ENCODE results near the gene TMEM132C. TPM values are rescaled to one million over a fixed set of nuclear protein-coding genes. Genes with fewer than 3 reads are reported as not detected.

TMEM132C gene
- total RNA-seq, 1 experiment from 2014 or later, result not detected

DNA sequence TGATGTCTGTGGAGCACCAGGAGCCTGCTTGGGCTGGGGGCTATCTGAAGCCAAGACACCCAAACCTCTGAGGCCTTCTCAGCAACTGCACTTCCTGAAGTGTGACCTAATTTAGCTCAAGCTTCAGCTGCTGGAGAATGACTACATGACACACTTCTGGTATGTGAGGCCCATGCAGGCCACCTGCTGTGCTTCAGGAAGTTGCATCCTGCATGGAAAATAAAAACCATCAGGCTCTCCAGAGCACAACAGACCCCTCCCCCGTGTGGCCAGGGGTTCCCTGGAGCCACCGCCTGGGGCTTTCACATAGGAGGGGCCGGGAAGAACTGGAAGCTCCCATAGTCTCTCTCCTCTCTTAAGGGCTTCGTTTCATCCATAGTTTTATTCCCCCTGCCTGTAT, 339.1 kb downstream of the TMEM132C start:
- Histone ChIP-seq H3K9me3 (ENCODE audit: low read length) (no peaks in the 10 kb centered on the region), H3K27me3 (ENCODE audit: low read length) (peaks cover 4% of the 10 kb centered on the region; the same call in 1 of the 2 replicates), H4K20me1 (ENCODE audit: low read length) (no peaks in the 10 kb centered on the region), H3K79me2 (ENCODE audit: low read length) (no peaks in the 10 kb centered on the region), H3F3A (ENCODE audit: low read length, unreplicated experiment) (no peaks in the 10 kb centered on the region), H3K27ac (ENCODE audit: low read length) (no peak overlapping the region), H3K4me2 (ENCODE audit: low read length) (no peak overlapping the region), H3K36me3 (ENCODE audit: low read depth, low read length) (no peaks in the 10 kb centered on the region), H3K4me1 (ENCODE audit: insufficient read depth, low read length) (no peaks in the 10 kb centered on the region), H3K4me3 (ENCODE audit: low read length) (no peak overlapping the region), H2AFZ (ENCODE audit: low read length) (no peak overlapping the region), H3K9ac (ENCODE audit: low read length) (no peak overlapping the region), H3K9me2 (replicated peaks; ENCODE audit: low read length) (no peaks in the 10 kb centered on the region)
- ChIA-PET POLR2A (ENCODE audit: unreplicated experiment) (no interaction called here), CTCF (no interaction called here)
- no peak for TF ChIP-seq EZH2 (IDR thresholded peaks at IDR 0.05; ENCODE audit: low read length, unreplicated experiment)
- no peak for TF ChIP-seq EZH2phosphoT487 (IDR thresholded peaks at IDR 0.05; ENCODE audit: borderline replicate concordance, low read length)
- TF ChIP-seq, protein P1, sequence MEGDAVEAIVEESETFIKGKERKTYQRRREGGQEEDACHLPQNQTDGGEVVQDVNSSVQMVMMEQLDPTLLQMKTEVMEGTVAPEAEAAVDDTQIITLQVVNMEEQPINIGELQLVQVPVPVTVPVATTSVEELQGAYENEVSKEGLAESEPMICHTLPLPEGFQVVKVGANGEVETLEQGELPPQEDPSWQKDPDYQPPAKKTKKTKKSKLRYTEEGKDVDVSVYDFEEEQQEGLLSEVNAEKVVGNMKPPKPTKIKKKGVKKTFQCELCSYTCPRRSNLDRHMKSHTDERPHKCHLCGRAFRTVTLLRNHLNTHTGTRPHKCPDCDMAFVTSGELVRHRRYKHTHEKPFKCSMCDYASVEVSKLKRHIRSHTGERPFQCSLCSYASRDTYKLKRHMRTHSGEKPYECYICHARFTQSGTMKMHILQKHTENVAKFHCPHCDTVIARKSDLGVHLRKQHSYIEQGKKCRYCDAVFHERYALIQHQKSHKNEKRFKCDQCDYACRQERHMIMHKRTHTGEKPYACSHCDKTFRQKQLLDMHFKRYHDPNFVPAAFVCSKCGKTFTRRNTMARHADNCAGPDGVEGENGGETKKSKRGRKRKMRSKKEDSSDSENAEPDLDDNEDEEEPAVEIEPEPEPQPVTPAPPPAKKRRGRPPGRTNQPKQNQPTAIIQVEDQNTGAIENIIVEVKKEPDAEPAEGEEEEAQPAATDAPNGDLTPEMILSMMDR (conservative IDR thresholded peaks at IDR 0.05; ENCODE audit: low read depth, low read length), result no peak
- DNase-seq (no peak), ATAC-seq (no peak)
- BruUV-seq (replicated peaks), result no TSS peak
- intact Hi-C loops (cut with micrococcal nuclease), result no loop called here

- no peaks in the 10 kb centered on the region for H3K9me2 ChIP-seq (replicated peaks; ENCODE audit: low read length)
- no peak overlapping the region for H2AFZ ChIP-seq (ENCODE audit: low read length)
- no peak overlapping the region for H3K4me2 ChIP-seq (ENCODE audit: low read length)
- no TSS peak for BruUV-seq (replicated peaks)
- ChIA-PET POLR2A (ENCODE audit: unreplicated experiment) (no interaction called here), CTCF (no interaction called here)
- H3K27ac ChIP-seq (ENCODE audit: low read length), result no peak overlapping the region
- no peaks in the 10 kb centered on the region for H3K36me3 ChIP-seq (ENCODE audit: low read depth, low read length)
- no peaks in the 10 kb centered on the region for H3K79me2 ChIP-seq (ENCODE audit: low read length)
- no peaks in the 10 kb centered on the region for H4K20me1 ChIP-seq (ENCODE audit: low read length)
- no peaks in the 10 kb centered on the region for H3F3A ChIP-seq (ENCODE audit: low read length, unreplicated experiment)
- peaks cover 5% of the 10 kb centered on the region; the same call in 1 of the 2 replicates for H3K27me3 ChIP-seq (ENCODE audit: low read length)
- ATAC-seq (no peak), DNase-seq (no peak)
- no peak overlapping the region for H3K9ac ChIP-seq (ENCODE audit: low read length)
- H3K4me1 ChIP-seq (ENCODE audit: insufficient read depth, low read length), result no peaks in the 10 kb centered on the region
- intact Hi-C loops (cut with micrococcal nuclease), result no loop called here
- TF ChIP-seq EZH2phosphoT487 (IDR thresholded peaks at IDR 0.05; ENCODE audit: borderline replicate concordance, low read length), result no peak
- TF ChIP-seq, protein P1 (conservative IDR thresholded peaks at IDR 0.05; ENCODE audit: low read depth, low read length), result no peak
- TF ChIP-seq EZH2 (IDR thresholded peaks at IDR 0.05; ENCODE audit: low read length, unreplicated experiment), result no peak
- H3K9me3 ChIP-seq (ENCODE audit: low read length), result no peaks in the 10 kb centered on the region
- no peak overlapping the region for H3K4me3 ChIP-seq (ENCODE audit: low read length)
Measured at GRCh38 chr12:128606538-128606937, 339.6 kb downstream of the TMEM132C start.

DNA sequence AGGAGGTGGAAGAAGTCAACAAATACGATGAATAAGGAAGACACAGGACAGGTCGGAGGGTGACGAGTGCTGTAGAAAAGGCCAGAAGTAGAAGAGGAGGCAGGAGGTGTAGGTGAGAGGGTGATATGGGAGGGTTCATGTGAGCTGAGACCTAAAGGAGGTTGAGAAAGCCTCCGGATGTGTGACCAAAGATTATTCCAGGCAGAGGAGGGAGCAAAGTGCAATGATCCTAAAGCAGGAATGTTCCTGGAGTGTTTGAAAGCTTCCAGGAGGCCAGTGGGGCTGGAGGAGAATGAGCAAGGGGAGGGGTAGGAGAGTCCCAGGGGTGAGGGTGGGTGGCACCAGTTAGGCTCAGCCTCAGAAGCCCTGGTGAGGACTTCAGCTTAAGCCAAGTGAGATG, 340.0 kb downstream of the TMEM132C start:
- ATAC-seq (no peak), DNase-seq (no peak)
- no peaks in the 10 kb centered on the region for H3K9me3 ChIP-seq (ENCODE audit: low read length)
- H3K79me2 ChIP-seq (ENCODE audit: low read length), result no peaks in the 10 kb centered on the region
- ChIA-PET CTCF (no interaction called here), POLR2A (ENCODE audit: unreplicated experiment) (no interaction called here)
- no peak overlapping the region for H3K4me3 ChIP-seq (ENCODE audit: low read length)
- no peaks in the 10 kb centered on the region for H3K36me3 ChIP-seq (ENCODE audit: low read depth, low read length)
- intact Hi-C loops (cut with micrococcal nuclease), result no loop called here
- H3F3A ChIP-seq (ENCODE audit: low read length, unreplicated experiment), result no peaks in the 10 kb centered on the region
- H3K27ac ChIP-seq (ENCODE audit: low read length), result no peak overlapping the region
- no peak overlapping the region for H2AFZ ChIP-seq (ENCODE audit: low read length)
- H3K9ac ChIP-seq (ENCODE audit: low read length), result no peak overlapping the region
- no TSS peak for BruUV-seq (replicated peaks)
- peaks cover 9% of the 10 kb centered on the region; the same call in 1 of the 2 replicates for H3K27me3 ChIP-seq (ENCODE audit: low read length)
- no peaks in the 10 kb centered on the region for H3K9me2 ChIP-seq (replicated peaks; ENCODE audit: low read length)
- TF ChIP-seq, protein P1 (conservative IDR thresholded peaks at IDR 0.05; ENCODE audit: low read depth, low read length), result no peak
- TF ChIP-seq EZH2 (IDR thresholded peaks at IDR 0.05; ENCODE audit: low read length, unreplicated experiment), result no peak
- no peaks in the 10 kb centered on the region for H3K4me1 ChIP-seq (ENCODE audit: insufficient read depth, low read length)
- H3K4me2 ChIP-seq (ENCODE audit: low read length), result no peak overlapping the region
- no peaks in the 10 kb centered on the region for H4K20me1 ChIP-seq (ENCODE audit: low read length)
